ENCODE results near the gene NALCN. TPM values are rescaled to one million over a fixed set of nuclear protein-coding genes. Genes with fewer than 3 reads are reported as not detected.

The NALCN gene
- total and polyA plus RNA-seq, 4 experiments from 2014 or later: not detected

- intact Hi-C loops (cut with micrococcal nuclease): no loop called here
- Mint-ChIP-seq H3K9me3 (no peaks in the 10 kb centered on the region), H3K27me3 (peaks cover 18 to 35% of the 10 kb centered on the region in 2 donors), H3K4me1 (no peaks in the 10 kb centered on the region), H3K27ac (no peak overlapping the region), H3K36me3 (no peaks in the 10 kb centered on the region), H3K4me3 (no peak overlapping the region)
- Histone ChIP-seq H3K27ac (ENCODE audit: low read depth, low read length) (no peak overlapping the region), H3K4me3 (ENCODE audit: low read length in 2 of 2) (no peak overlapping the region), H3K27me3 (ENCODE audit: insufficient read depth, low read length) (no peaks in the 10 kb centered on the region), H3K9me3 (ENCODE audit: control insufficient read depth in 1 of 2, low read length in 2 of 2) (no peaks in the 10 kb centered on the region), H3K4me1 (ENCODE audit: insufficient read depth, low read length) (no peaks in the 10 kb centered on the region), H3K36me3 (ENCODE audit: insufficient read depth, low read length) (no peaks in the 10 kb centered on the region)
- ChIA-PET CTCF (ENCODE audit: partially characterized antibody) (interaction anchor here (1.0 to 3.0 kb wide), 5 partner anchors 11 to 1409 kb away, joined by 3 to 46 read pairs (median 14); no protein-coding TSS in a partner anchor), POLR2A (ENCODE audit: partially characterized antibody) (no interaction called here)
- no peak for DNase-seq
These were observed 270.0 kb downstream of the NALCN start for GRCh38 chr13:101146101-101146898.

- no peaks in the 10 kb centered on the region for H3K4me1 Mint-ChIP-seq
- peaks cover 17 to 37% of the 10 kb centered on the region in 2 donors for H3K27me3 Mint-ChIP-seq
- Histone ChIP-seq H3K4me3 (ENCODE audit: low read length in 2 of 2) (no peak overlapping the region), H3K27me3 (ENCODE audit: insufficient read depth, low read length) (no peaks in the 10 kb centered on the region), H3K4me1 (ENCODE audit: insufficient read depth, low read length) (no peaks in the 10 kb centered on the region), H3K9me3 (ENCODE audit: control insufficient read depth in 1 of 2, low read length in 2 of 2) (no peaks in the 10 kb centered on the region), H3K36me3 (ENCODE audit: insufficient read depth, low read length) (no peaks in the 10 kb centered on the region), H3K27ac (ENCODE audit: low read depth, low read length) (no peak overlapping the region)
- H3K9me3 Mint-ChIP-seq: no peaks in the 10 kb centered on the region
- intact Hi-C loops (cut with micrococcal nuclease): loop anchor here (1.0 to 2.0 kb wide), 2 partner anchors 370 to 612 kb away; no protein-coding TSS in a partner anchor
- H3K27ac Mint-ChIP-seq: no peak overlapping the region
- ChIA-PET CTCF (ENCODE audit: partially characterized antibody) (interaction anchor here (0.6 to 3.0 kb wide), 17 partner anchors 9 to 1435 kb away, joined by 3 to 46 read pairs (median 4); no protein-coding TSS in a partner anchor), POLR2A (ENCODE audit: partially characterized antibody) (no interaction called here)
- no peak overlapping the region for H3K4me3 Mint-ChIP-seq
- H3K36me3 Mint-ChIP-seq: no peaks in the 10 kb centered on the region
- DNase-seq: peak in 4 of 5 donors; percentile 35 to 45 (median 41)
These were observed 271.4 kb downstream of the NALCN start for GRCh38 chr13:101144808-101145419.

- H3K4me3 Mint-ChIP-seq: no peak overlapping the region
- POLR2A ChIA-PET (ENCODE audit: partially characterized antibody): no interaction called here
- no peak for DNase-seq
- no peaks in the 10 kb centered on the region for H3K27me3 ChIP-seq (ENCODE audit: insufficient read depth, low read length)
- H3K27ac ChIP-seq (ENCODE audit: low read depth, low read length): no peak overlapping the region
- H3K9me3 Mint-ChIP-seq: peaks cover 0 to 5% (median 0%) of the 10 kb centered on the region in 8 donors
- no peaks in the 10 kb centered on the region for H3K36me3 Mint-ChIP-seq
- H3K9me3 ChIP-seq (ENCODE audit: control insufficient read depth in 1 of 2, low read length in 2 of 2): no peaks in the 10 kb centered on the region
- H3K4me3 ChIP-seq (ENCODE audit: low read length in 2 of 2): no peak overlapping the region
- no peak overlapping the region for H3K27ac Mint-ChIP-seq
- no peaks in the 10 kb centered on the region for H3K36me3 ChIP-seq (ENCODE audit: insufficient read depth, low read length)
- no peaks in the 10 kb centered on the region for H3K4me1 Mint-ChIP-seq
- intact Hi-C loops (cut with micrococcal nuclease): no loop called here
- H3K27me3 Mint-ChIP-seq: peaks cover 17 to 39% of the 10 kb centered on the region in 2 donors
- CTCF ChIA-PET (ENCODE audit: partially characterized antibody): interaction anchor here (1.1 to 1.2 kb wide), 2 partner anchors 9 to 10 kb away, joined by 3 to 4 read pairs; no protein-coding TSS in a partner anchor
- H3K4me1 ChIP-seq (ENCODE audit: insufficient read depth, low read length): no peaks in the 10 kb centered on the region
These were observed 275.4 kb downstream of the NALCN start for GRCh38 chr13:101140936-101141335.

GRCh38 chr13:101140087-101140770, 276.1 kb downstream of the NALCN start:
- DNase-seq: no peak
- peaks cover 0 to 5% (median 0%) of the 10 kb centered on the region in 8 donors for H3K9me3 Mint-ChIP-seq
- peaks cover 17 to 39% of the 10 kb centered on the region in 2 donors for H3K27me3 Mint-ChIP-seq
- H3K27me3 ChIP-seq (ENCODE audit: insufficient read depth, low read length): no peaks in the 10 kb centered on the region
- H3K4me3 ChIP-seq (ENCODE audit: low read length in 2 of 2): no peak overlapping the region
- H3K36me3 ChIP-seq (ENCODE audit: insufficient read depth, low read length): no peaks in the 10 kb centered on the region
- H3K4me1 ChIP-seq (ENCODE audit: insufficient read depth, low read length): no peaks in the 10 kb centered on the region
- no peak overlapping the region for H3K27ac ChIP-seq (ENCODE audit: low read depth, low read length)
- ChIA-PET POLR2A (ENCODE audit: partially characterized antibody) (no interaction called here), CTCF (ENCODE audit: partially characterized antibody) (interaction anchor here (1.1 kb wide), 1 partner anchor 11 kb away, joined by 3 read pairs; no protein-coding TSS in a partner anchor)
- H3K36me3 Mint-ChIP-seq: no peaks in the 10 kb centered on the region
- intact Hi-C loops (cut with micrococcal nuclease): no loop called here
- H3K4me1 Mint-ChIP-seq: no peaks in the 10 kb centered on the region
- no peaks in the 10 kb centered on the region for H3K9me3 ChIP-seq (ENCODE audit: control insufficient read depth in 1 of 2, low read length in 2 of 2)
- H3K4me3 Mint-ChIP-seq: no peak overlapping the region
- no peak overlapping the region for H3K27ac Mint-ChIP-seq

- H3K27me3 Mint-ChIP-seq: peaks cover 17 to 36% of the 10 kb centered on the region in 2 donors
These were observed 277.2 kb downstream of the NALCN start for GRCh38 chr13:101139081-101139480.

GRCh38 chr13:101127741-101128353, 288.5 kb downstream of the NALCN start:
- H3K27me3 ChIP-seq (ENCODE audit: insufficient read depth, low read length): no peaks in the 10 kb centered on the region
- no peak overlapping the region for H3K27ac Mint-ChIP-seq
- no peaks in the 10 kb centered on the region for H3K4me1 ChIP-seq (ENCODE audit: insufficient read depth, low read length)
- H3K4me3 ChIP-seq (ENCODE audit: low read length in 2 of 2): no peak overlapping the region
- CTCF ChIA-PET (ENCODE audit: partially characterized antibody): interaction anchor here (0.7 to 6.3 kb wide), 11 partner anchors 9 to 1471 kb away, joined by 3 to 54 read pairs (median 4); no protein-coding TSS in a partner anchor
- peaks cover 0 to 3% (median 1%) of the 10 kb centered on the region in 4 donors for H3K4me1 Mint-ChIP-seq
- H3K27ac ChIP-seq (ENCODE audit: low read depth, low read length): no peak overlapping the region
- peaks cover 2 to 3% of the 10 kb centered on the region in 2 donors for H3K27me3 Mint-ChIP-seq
- POLR2A ChIA-PET (ENCODE audit: partially characterized antibody): interaction anchor here (0.9 to 1.1 kb wide), 2 partner anchors 555 to 1472 kb away, joined by 3 read pairs; no protein-coding TSS in a partner anchor
- no peaks in the 10 kb centered on the region for H3K36me3 Mint-ChIP-seq
- H3K9me3 Mint-ChIP-seq: peaks cover 0 to 2% (median 0%) of the 10 kb centered on the region in 8 donors
- peak in 4 of 5 donors; percentile 17 to 41 (median 26) for DNase-seq
- intact Hi-C loops (cut with micrococcal nuclease): loop anchor here (1.0 to 10.0 kb wide), 4 partner anchors 456 to 1583 kb away; partner anchors contain the start of gene TMTC4
- H3K36me3 ChIP-seq (ENCODE audit: insufficient read depth, low read length): no peaks in the 10 kb centered on the region
- no peaks in the 10 kb centered on the region for H3K9me3 ChIP-seq (ENCODE audit: control insufficient read depth in 1 of 2, low read length in 2 of 2)
- no peak overlapping the region for H3K4me3 Mint-ChIP-seq

More at GRCh38 chr13:101139081-101139480, 277.2 kb downstream of the NALCN start:
- DNase-seq: no peak
- intact Hi-C loops (cut with micrococcal nuclease): no loop called here
- H3K36me3 ChIP-seq (ENCODE audit: insufficient read depth, low read length): no peaks in the 10 kb centered on the region
- no peak overlapping the region for H3K4me3 ChIP-seq (ENCODE audit: low read length in 2 of 2)
- H3K27ac Mint-ChIP-seq: no peak overlapping the region
- ChIA-PET POLR2A (ENCODE audit: partially characterized antibody) (no interaction called here), CTCF (ENCODE audit: partially characterized antibody) (no interaction called here)
- H3K4me1 ChIP-seq (ENCODE audit: insufficient read depth, low read length): no peaks in the 10 kb centered on the region
- H3K27me3 ChIP-seq (ENCODE audit: insufficient read depth, low read length): no peaks in the 10 kb centered on the region
- peaks cover 0 to 5% (median 0%) of the 10 kb centered on the region in 8 donors for H3K9me3 Mint-ChIP-seq
- H3K36me3 Mint-ChIP-seq: no peaks in the 10 kb centered on the region
- H3K9me3 ChIP-seq (ENCODE audit: control insufficient read depth in 1 of 2, low read length in 2 of 2): no peaks in the 10 kb centered on the region
- no peak overlapping the region for H3K4me3 Mint-ChIP-seq
- no peaks in the 10 kb centered on the region for H3K4me1 Mint-ChIP-seq
- no peak overlapping the region for H3K27ac ChIP-seq (ENCODE audit: low read depth, low read length)
